ENCODE data around the gene UXS1.

Gene UXS1

GRCh38 chr2:106142683-106143082 is 51.4 kb downstream of the UXS1 start:
- H3K4me2 ChIP-seq (ENCODE audit: low read length) = no peak overlapping the region

GRCh38 chr2:106140913-106141312 is 53.2 kb downstream of the UXS1 start:
- H3K4me2 ChIP-seq (ENCODE audit: low read length) = no peak overlapping the region
- no peaks in the 10 kb centered on the region for H3K79me2 ChIP-seq (ENCODE audit: insufficient read depth, low read length)
- H3K27me3 ChIP-seq (ENCODE audit: insufficient read depth, low read length) = no peaks in the 10 kb centered on the region
- no peaks in the 10 kb centered on the region for H3F3A ChIP-seq (ENCODE audit: insufficient read depth, low read length)
- no peaks in the 10 kb centered on the region for H3K9me2 ChIP-seq (ENCODE audit: low read depth, low read length)
- no peaks in the 10 kb centered on the region for H4K20me1 ChIP-seq (ENCODE audit: insufficient read depth, low read length)
- H3K9ac ChIP-seq (ENCODE audit: low read length) = no peak overlapping the region
- H3K36me3 ChIP-seq (ENCODE audit: insufficient read depth, low read length) = peaks cover 14% of the 10 kb centered on the region
- no peak overlapping the region for H2AFZ ChIP-seq (ENCODE audit: low read length)
- H3K27ac ChIP-seq (ENCODE audit: low read depth, low read length, poor library complexity, severe bottlenecking) = no peak overlapping the region
- TF ChIP-seq EZH2 (IDR thresholded peaks at IDR 0.05; ENCODE audit: borderline replicate concordance, low read length) (no peak), CTCF (IDR thresholded peaks at IDR 0.05; ENCODE audit: low read length) (no peak)
- H3K4me3 ChIP-seq (ENCODE audit: low read depth, low read length, poor library complexity, severe bottlenecking) = no peak overlapping the region
- H3K9me3 ChIP-seq (ENCODE audit: low read length) = no peaks in the 10 kb centered on the region
- H3K4me1 ChIP-seq (ENCODE audit: insufficient read depth, low read length, severe bottlenecking) = no peaks in the 10 kb centered on the region

More at GRCh38 chr2:106142683-106143082, 51.4 kb downstream of the UXS1 start:
- Histone ChIP-seq H3K9me2 (ENCODE audit: low read depth, low read length) (no peaks in the 10 kb centered on the region), H3K9me3 (ENCODE audit: low read length) (no peaks in the 10 kb centered on the region), H3K79me2 (ENCODE audit: insufficient read depth, low read length) (no peaks in the 10 kb centered on the region), H3K9ac (ENCODE audit: low read length) (no peak overlapping the region), H3K4me1 (ENCODE audit: insufficient read depth, low read length, severe bottlenecking) (no peaks in the 10 kb centered on the region), H3K36me3 (ENCODE audit: insufficient read depth, low read length) (peaks cover 14% of the 10 kb centered on the region), H4K20me1 (ENCODE audit: insufficient read depth, low read length) (no peaks in the 10 kb centered on the region), H3F3A (ENCODE audit: insufficient read depth, low read length) (no peaks in the 10 kb centered on the region), H3K4me3 (ENCODE audit: low read depth, low read length, poor library complexity, severe bottlenecking) (no peak overlapping the region), H3K27ac (ENCODE audit: low read depth, low read length, poor library complexity, severe bottlenecking) (no peak overlapping the region), H3K27me3 (ENCODE audit: insufficient read depth, low read length) (no peaks in the 10 kb centered on the region), H2AFZ (ENCODE audit: low read length) (no peak overlapping the region)
- no peak for TF ChIP-seq EZH2 (IDR thresholded peaks at IDR 0.05; ENCODE audit: borderline replicate concordance, low read length)
- TF ChIP-seq CTCF (IDR thresholded peaks at IDR 0.05; ENCODE audit: low read length) = no peak

GRCh38 chr2:106140113-106140512 is 54.0 kb downstream of the UXS1 start:
- no peaks in the 10 kb centered on the region for H4K20me1 ChIP-seq (ENCODE audit: insufficient read depth, low read length)
- no peaks in the 10 kb centered on the region for H3K9me2 ChIP-seq (ENCODE audit: low read depth, low read length)
- H3K27ac ChIP-seq (ENCODE audit: low read depth, low read length, poor library complexity, severe bottlenecking) = no peak overlapping the region
- H3F3A ChIP-seq (ENCODE audit: insufficient read depth, low read length) = no peaks in the 10 kb centered on the region
- no peaks in the 10 kb centered on the region for H3K4me1 ChIP-seq (ENCODE audit: insufficient read depth, low read length, severe bottlenecking)
- no peaks in the 10 kb centered on the region for H3K79me2 ChIP-seq (ENCODE audit: insufficient read depth, low read length)
- H3K9ac ChIP-seq (ENCODE audit: low read length) = no peak overlapping the region
- no peaks in the 10 kb centered on the region for H3K27me3 ChIP-seq (ENCODE audit: insufficient read depth, low read length)
- no peak overlapping the region for H3K4me3 ChIP-seq (ENCODE audit: low read depth, low read length, poor library complexity, severe bottlenecking)
- H2AFZ ChIP-seq (ENCODE audit: low read length) = no peak overlapping the region
- TF ChIP-seq CTCF (IDR thresholded peaks at IDR 0.05; ENCODE audit: low read length) (no peak), EZH2 (IDR thresholded peaks at IDR 0.05; ENCODE audit: borderline replicate concordance, low read length) (no peak)
- H3K9me3 ChIP-seq (ENCODE audit: low read length) = no peaks in the 10 kb centered on the region
- no peak overlapping the region for H3K4me2 ChIP-seq (ENCODE audit: low read length)
- peaks cover 11% of the 10 kb centered on the region for H3K36me3 ChIP-seq (ENCODE audit: insufficient read depth, low read length)

Measured in OCI-LY1 (cell line).